Kidney epithelial cell (primary cell): Measurements from ENCODE around the gene PSG4. TPM values are rescaled to one million over a fixed set of nuclear protein-coding genes. Genes with fewer than 3 reads are reported as not detected.
A peak's percentile ranks its signal among the peaks of the same experiment; 100 is the strongest.
"Not testable (repeated sequence)": the region's sequence is repeated elsewhere in the genome, so short reads cannot be mapped to it uniquely, and the experiment has no call there.

Experiments used
- DNase-seq: peaks from one replicate; pipeline ENCODE4 v3.0.0-alpha.2; 2010; ENCODE audit warnings: low read depth
- H3K27me3 ChIP-seq: 2 replicates; pipeline ENCODE4 v1.6.0; 2011; ENCODE audit warnings: low read length; ENCODE audit not compliant: control insufficient read depth, insufficient read depth
- H3K36me3 ChIP-seq: 2 replicates; pipeline ENCODE4 v1.5.1; 2011; ENCODE audit warnings: low read length; ENCODE audit not compliant: control insufficient read depth, insufficient read depth
- H3K4me3 ChIP-seq: 2 replicates; pipeline ENCODE4 v1.5.1; 2011; ENCODE audit warnings: low read depth, mild to moderate bottlenecking, control low read depth, low read length
- CTCF ChIP-seq: IDR thresholded peaks from 2 replicates; pipeline ENCODE4 v1.5.1; 2011; ENCODE audit warnings: mild to moderate bottlenecking, moderate library complexity, low read length, control low read depth, inconsistent platforms; ENCODE audit not compliant: insufficient read depth, poor library complexity, severe bottlenecking
- total RNA-seq: library from RNA; depleted of rRNA; stranded (reverse); fragments of >200 nt; gene quantifications from 2 replicates; pipeline ENCODE4 v1.2.3, GENCODE V29; 2015

PSG4 gene
- total RNA-seq, 1 donor from 2014 or later = 7.4 TPM

DNA sequence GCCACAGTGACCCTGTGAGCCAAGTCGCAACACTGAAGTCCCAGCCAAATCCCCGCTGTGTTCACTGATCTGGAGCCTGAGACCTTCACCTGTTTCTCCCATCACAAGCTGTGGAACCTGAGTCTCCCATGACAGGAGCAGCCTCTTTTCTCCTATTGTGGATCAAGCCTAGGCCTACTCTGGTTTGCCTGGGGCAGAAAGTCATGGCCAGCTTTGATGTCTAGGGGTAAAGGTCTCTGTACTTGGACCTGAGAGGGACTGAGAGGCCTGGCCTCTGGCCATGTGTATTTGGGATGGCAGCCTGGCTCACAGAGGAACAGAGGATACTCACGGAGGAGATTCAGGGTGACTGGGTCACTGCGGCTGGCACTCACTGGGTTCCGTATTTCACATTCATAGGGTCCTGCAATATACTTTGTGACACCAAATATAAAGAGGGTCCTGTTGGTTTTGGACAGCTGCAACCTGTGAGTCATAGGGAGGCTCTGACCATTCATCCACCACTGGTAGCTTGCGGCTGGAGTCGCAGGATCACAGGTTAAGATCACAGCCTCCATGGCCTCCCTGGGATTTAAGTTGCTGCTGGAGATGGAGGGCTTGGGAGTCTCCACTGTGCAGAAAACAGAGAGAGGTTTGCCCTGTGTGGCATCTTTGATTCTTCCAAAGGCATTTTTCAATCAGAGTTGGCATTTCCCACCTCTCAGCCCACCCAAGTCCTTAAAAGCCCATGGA is 7.6 kb downstream of the PSG4 start:
- not testable (repeated sequence) for H3K27me3 ChIP-seq, H3K36me3 ChIP-seq, H3K4me3 ChIP-seq, DNase-seq

DNA sequence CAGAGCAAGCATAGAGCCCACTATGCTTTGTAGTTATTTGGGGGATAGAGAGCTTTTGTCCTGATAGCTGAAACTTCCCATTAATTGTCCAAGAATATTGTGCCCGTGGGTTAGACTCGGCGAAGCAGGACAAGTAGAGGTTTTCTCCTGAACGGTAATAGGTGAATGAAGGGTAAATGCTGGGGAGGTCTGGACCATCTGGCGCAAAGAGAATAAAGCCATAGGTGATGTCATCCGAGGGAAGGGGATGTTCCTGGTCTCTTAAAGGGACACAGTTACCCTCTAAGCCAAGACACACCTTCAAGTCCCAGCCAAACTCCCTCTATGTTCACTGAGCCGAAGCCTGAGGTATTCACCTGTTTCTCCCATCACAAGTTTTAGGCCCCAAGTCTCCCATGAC is 11.0 kb downstream of the PSG4 start:
- DNase-seq, H3K27me3 ChIP-seq, H3K4me3 ChIP-seq, H3K36me3 ChIP-seq: not testable (repeated sequence)

DNA sequence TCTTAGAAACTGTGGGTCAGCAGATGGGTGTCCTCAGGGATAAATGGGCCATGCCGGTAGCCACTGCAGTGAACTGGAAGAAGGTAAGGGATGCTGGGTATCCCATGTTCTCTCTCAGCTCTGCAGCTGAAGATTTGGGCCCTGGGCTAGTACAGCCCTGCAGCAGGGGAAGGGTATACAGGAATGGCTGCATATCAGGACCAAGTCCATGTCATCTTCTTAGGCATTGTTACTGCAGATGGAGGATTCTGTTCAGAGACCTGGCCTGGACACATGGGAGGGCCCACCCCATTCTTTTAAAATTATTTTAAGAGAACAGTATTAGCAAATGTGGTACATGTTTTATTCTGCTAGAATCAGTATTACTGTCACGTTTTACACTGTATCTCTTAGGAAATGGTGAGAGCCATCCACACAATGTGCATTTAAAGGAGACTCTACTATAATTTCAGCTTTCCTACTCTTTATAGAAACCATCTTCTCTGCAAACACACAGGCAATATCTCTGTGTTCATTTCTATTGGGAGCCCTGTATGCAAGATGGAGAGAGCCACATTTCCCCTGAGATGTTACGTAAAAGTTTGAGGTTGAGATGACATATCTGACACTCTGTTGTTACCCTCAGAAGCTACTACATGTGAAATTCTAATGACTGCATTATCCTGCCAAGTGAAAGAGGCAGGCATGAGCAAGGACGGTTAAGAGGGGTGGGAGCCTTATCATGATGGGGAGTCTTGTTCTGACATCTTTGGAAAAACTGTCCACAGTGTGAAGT is 12.9 kb downstream of the PSG4 start:
- H3K27me3 ChIP-seq, DNase-seq, H3K36me3 ChIP-seq, H3K4me3 ChIP-seq: not testable (repeated sequence)

DNA sequence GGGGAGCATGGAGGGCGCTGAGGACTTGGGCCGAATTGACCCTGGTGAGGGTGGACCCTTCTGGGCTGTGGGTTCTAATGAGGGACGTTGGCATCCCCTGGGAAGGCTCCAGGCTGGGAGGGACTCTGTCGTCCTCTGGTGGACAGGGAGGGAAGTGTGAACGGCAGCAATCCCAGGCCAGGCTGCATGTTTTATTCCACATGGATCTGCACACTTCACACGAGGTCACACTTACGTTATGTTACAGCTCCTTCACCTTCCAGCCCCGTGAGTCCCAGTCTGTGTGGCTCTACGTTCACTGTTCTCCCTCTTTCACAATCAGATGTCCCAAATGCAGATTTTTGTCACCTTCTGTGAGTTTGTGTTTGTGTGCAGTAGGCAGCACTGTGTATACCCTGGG is 17.3 kb downstream of the PSG4 start:
- not testable (repeated sequence) for DNase-seq, H3K4me3 ChIP-seq, H3K27me3 ChIP-seq, H3K36me3 ChIP-seq
- peak; percentile 13 for TF ChIP-seq CTCF

DNA sequence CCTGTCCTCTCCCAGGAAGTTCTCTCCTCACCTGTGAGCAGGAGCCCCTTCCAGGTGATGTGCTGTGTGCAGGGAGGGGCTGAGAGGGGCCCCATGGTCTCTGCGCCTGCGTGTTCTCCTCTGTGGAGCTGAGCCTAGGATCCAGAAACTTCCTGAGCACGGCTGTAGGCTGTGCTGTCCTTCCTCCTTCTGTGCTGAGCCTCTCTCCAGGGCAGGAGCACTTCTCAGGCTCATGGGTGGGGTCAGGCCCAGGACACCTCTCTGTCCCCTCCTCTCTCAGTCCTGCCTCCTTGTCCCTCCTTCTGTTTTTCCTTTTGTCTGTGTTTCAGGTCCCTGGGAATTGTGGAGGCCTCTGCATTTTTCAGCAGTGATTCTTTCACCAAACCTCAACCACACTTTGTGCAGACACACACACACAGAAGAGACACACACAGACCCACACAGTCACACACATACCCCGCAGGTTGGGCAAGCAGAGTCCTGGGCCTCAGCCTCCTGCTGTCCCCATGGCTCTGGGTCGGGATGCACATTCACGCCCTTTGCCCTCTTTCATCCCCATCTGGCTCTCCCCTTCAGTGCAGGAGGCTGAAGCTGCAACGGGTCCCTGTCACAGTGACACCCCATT is 19.0 kb downstream of the PSG4 start, which contains the start of gene PSG5:
TSS of gene PSG5 (minus strand) at position 226 of the 625 bp plus-strand sequence. CDS start at position 95, 131 bp downstream.
- not testable (repeated sequence) for DNase-seq, H3K4me3 ChIP-seq, H3K36me3 ChIP-seq, H3K27me3 ChIP-seq

GRCh38 chr19:43181869-43182771 is 23.3 kb downstream of the PSG4 start:
- not testable (repeated sequence) for H3K4me3 ChIP-seq, H3K27me3 ChIP-seq, H3K36me3 ChIP-seq
- DNase-seq = peak; percentile 65

DNA sequence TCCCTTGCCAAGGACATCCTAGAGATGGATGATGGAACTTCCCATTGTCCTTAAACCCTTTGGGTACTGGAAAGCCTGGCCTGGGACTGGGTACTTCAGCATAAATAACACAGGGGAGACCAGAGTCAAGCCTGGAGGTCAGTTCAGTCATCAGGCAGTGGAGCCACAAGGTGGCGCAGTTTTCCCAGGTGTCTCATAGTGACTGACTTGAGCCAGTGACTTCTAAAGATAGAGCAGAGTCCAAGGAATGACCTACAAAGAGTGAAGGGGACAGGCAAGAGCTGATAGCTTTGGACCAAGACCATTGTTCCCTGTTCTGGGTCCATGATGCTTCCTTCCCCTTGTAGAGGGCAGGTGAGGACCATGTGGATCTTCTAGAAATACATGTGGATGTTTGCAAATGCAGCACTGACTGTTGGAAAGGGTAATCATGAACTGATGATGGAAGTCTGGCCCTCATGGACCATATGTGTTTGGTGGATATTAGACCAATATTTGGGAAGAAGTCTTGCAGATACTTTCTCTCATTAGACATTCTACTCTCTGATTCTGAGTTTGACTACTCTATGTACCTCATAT is 25.8 kb downstream of the PSG4 start:
- DNase-seq, H3K27me3 ChIP-seq, H3K4me3 ChIP-seq, H3K36me3 ChIP-seq: not testable (repeated sequence)
- TF ChIP-seq CTCF = peak; percentile 4

DNA sequence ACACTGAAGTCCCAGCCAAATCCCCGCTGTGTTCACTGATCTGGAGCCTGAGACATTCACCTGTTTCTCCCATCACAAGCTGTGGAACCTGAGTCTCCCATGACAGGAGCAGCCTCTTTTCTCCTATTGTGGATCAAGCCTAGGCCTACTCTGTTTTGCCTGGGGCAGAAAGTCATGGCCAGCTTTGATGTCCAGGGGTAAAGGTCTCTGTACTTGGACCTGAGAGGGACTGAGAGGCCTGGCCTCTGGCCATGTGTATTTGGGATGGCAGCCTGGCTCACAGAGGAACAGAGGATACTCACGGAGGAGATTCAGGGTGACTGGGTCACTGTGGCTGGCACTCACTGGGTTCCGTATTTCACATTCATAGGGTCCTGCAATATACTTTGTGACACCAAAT is 26.9 kb downstream of the PSG4 start:
- H3K27me3 ChIP-seq, H3K36me3 ChIP-seq, DNase-seq, H3K4me3 ChIP-seq: not testable (repeated sequence)

GRCh38 chr19:43165906-43166305 is 39.5 kb downstream of the PSG4 start:
- not testable (repeated sequence) for H3K27me3 ChIP-seq, H3K36me3 ChIP-seq, DNase-seq, H3K4me3 ChIP-seq

GRCh38 chr19:43163135-43163534 is 42.3 kb downstream of the PSG4 start:
- not testable (repeated sequence) for H3K27me3 ChIP-seq, DNase-seq, H3K4me3 ChIP-seq, H3K36me3 ChIP-seq

DNA sequence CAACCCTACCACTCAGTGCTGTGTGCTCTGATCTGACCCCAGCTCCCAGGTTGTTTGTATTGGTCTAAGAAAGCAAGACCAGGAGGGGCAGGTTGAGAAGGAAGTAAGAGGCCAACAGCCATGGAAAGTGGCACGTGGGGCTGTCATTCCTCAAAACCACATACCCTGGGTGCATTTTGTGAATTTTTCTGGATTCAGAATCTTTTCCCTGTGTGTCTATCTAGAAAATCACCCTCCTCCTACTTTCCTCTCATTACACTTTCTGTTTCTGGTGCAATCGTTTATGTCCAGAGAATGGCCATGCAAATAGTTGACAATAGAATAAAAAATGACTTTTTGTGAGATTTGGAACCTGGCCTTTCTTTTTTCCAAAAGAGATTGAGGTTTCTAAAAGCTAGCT is 43.2 kb downstream of the PSG4 start:
- DNase-seq, H3K27me3 ChIP-seq, H3K4me3 ChIP-seq, H3K36me3 ChIP-seq: not testable (repeated sequence)
